HEK293 (cell line): Measurements from ENCODE around the gene PLEKHF1.

Experiments used
- CTCF ChIA-PET: fragments of 350-600 bp; formaldehyde crosslinking; extraction: SDS; loops from one replicate; lab custom pipeline; 2021; ENCODE audit warnings: antibody characterized with exemption; lab: Yijun Ruan, JAX
- POLR2A ChIA-PET: fragments of 300-600 bp; formaldehyde crosslinking; extraction: SDS; loops from one replicate; lab custom pipeline; 2020; ENCODE audit warnings: antibody characterized with exemption, inconsistent platforms; lab: Yijun Ruan, JAX
- H3K27ac ChIP-seq: fragments of 200-500 bp; sonication (Bioruptor generic); 2 replicates; pipeline ENCODE4 v1.5.1; 2014; ENCODE audit warnings: low read depth, low read length, control low read depth, inconsistent platforms; ENCODE audit errors: extremely low read depth
- H3K36me3 ChIP-seq, 2 experiments: fragments of 200-500 bp in 1 of 2; sonication (Bioruptor generic) in 1 of 2; 1 replicate in 1 of 2; 2 replicates in 1 of 2; pipeline ENCODE4 v1.5.1; 2014 to 2017; ENCODE audit warnings: inconsistent platforms in 2 of 2, low read length in 2 of 2; ENCODE audit not compliant: control insufficient read depth in 2 of 2, insufficient read depth in 1 of 2
- H3K4me1 ChIP-seq: fragments of 200-500 bp; sonication (Bioruptor generic); 2 replicates; pipeline ENCODE4 v1.5.1; 2014; ENCODE audit warnings: mild to moderate bottlenecking, low read length, inconsistent platforms; ENCODE audit not compliant: control insufficient read depth, insufficient read depth
- H3K4me3 ChIP-seq: 2 replicates; pipeline ENCODE4 v1.5.1; 2011; ENCODE audit warnings: low read depth, mild to moderate bottlenecking, control low read depth, low read length, moderate library complexity
- H3K9me3 ChIP-seq: fragments of 200-500 bp; sonication (Bioruptor generic); 2 replicates; pipeline ENCODE4 v1.5.1; 2014; ENCODE audit warnings: low read depth, low read length, inconsistent platforms; ENCODE audit not compliant: control insufficient read depth, insufficient read depth
- EGR2 ChIP-seq: fragments of 450-650 bp; formaldehyde crosslinking; IDR thresholded peaks from 2 replicates; pipeline ENCODE4 v1.5.1; 2016; ENCODE audit warnings: low read depth, missing biosample characterization, missing genetic modification characterization
- HOXD13 ChIP-seq: sonication (generic); formaldehyde crosslinking; IDR thresholded peaks from 2 replicates; pipeline ENCODE4 v1.8.0; 2022; ENCODE audit warnings: missing genetic modification reagents, borderline replicate concordance
- KLF7 ChIP-seq: fragments of 450-650 bp; formaldehyde crosslinking; IDR thresholded peaks from 2 replicates; pipeline ENCODE4 v1.5.1; 2016; ENCODE audit warnings: missing biosample characterization, missing genetic modification characterization, borderline replicate concordance
- MZF1 ChIP-seq: fragments of 450-650 bp; formaldehyde crosslinking; IDR thresholded peaks from 2 replicates; pipeline ENCODE4 v1.5.1; 2017; ENCODE audit warnings: missing biosample characterization, missing genetic modification characterization, borderline replicate concordance
- OSR2 ChIP-seq: fragments of 450-650 bp; formaldehyde crosslinking; IDR thresholded peaks from 2 replicates; pipeline ENCODE4 v1.5.1; 2016; ENCODE audit warnings: missing biosample characterization, missing genetic modification characterization
- PRDM1 ChIP-seq: fragments of 450-650 bp; formaldehyde crosslinking; IDR thresholded peaks from 2 replicates; pipeline ENCODE4; 2016; ENCODE audit warnings: missing biosample characterization, missing genetic modification characterization
- ZBTB48 ChIP-seq: fragments of 450-650 bp; formaldehyde crosslinking; IDR thresholded peaks from 2 replicates; pipeline ENCODE4 v1.5.1; 2016; ENCODE audit warnings: missing biosample characterization, missing genetic modification characterization
- ZFP69B ChIP-seq: fragments of 450-650 bp; formaldehyde crosslinking; IDR thresholded peaks from 2 replicates; pipeline ENCODE4 v1.5.1; 2016; ENCODE audit warnings: missing biosample characterization, missing genetic modification characterization
- ZNF112 ChIP-seq: fragments of 450-650 bp; formaldehyde crosslinking; IDR thresholded peaks from 2 replicates; pipeline ENCODE4 v1.5.0; 2017; ENCODE audit warnings: missing biosample characterization, missing genetic modification characterization
- ZNF121 ChIP-seq: fragments of 450-650 bp; formaldehyde crosslinking; IDR thresholded peaks from 2 replicates; pipeline ENCODE4 v1.5.1; 2016; ENCODE audit warnings: missing biosample characterization, missing genetic modification characterization
- ZNF138 ChIP-seq: fragments of 450-650 bp; formaldehyde crosslinking; IDR thresholded peaks from 2 replicates; pipeline ENCODE4 v1.5.1; 2016; ENCODE audit warnings: missing biosample characterization, missing genetic modification characterization, borderline replicate concordance
- ZNF16 ChIP-seq: fragments of 450-650 bp; formaldehyde crosslinking; IDR thresholded peaks from 2 replicates; pipeline ENCODE4 v1.5.1; 2016; ENCODE audit warnings: low read depth, missing biosample characterization, missing genetic modification characterization
- ZNF311 ChIP-seq: fragments of 450-650 bp; formaldehyde crosslinking; IDR thresholded peaks from 2 replicates; pipeline ENCODE4 v1.5.1; 2017; ENCODE audit warnings: missing biosample characterization, missing genetic modification characterization, borderline replicate concordance
- ZNF433 ChIP-seq: fragments of 450-650 bp; formaldehyde crosslinking; IDR thresholded peaks from 2 replicates; pipeline ENCODE4 v1.5.1; 2016; ENCODE audit warnings: missing biosample characterization, missing genetic modification characterization, low read depth
- ZNF510 ChIP-seq: fragments of 450-650 bp; formaldehyde crosslinking; IDR thresholded peaks from 2 replicates; pipeline ENCODE4 v1.5.1; 2018; ENCODE audit warnings: mild to moderate bottlenecking, missing genetic modification characterization, missing biosample characterization; ENCODE audit not compliant: insufficient replicate concordance
- ZNF561 ChIP-seq: fragments of 450-650 bp; IDR thresholded peaks from 2 replicates; pipeline ENCODE4 v1.5.1; 2018; ENCODE audit warnings: missing biosample characterization, missing genetic modification characterization, borderline replicate concordance
- ZNF621 ChIP-seq: fragments of 450-650 bp; formaldehyde crosslinking; IDR thresholded peaks from 2 replicates; pipeline ENCODE4 v1.5.1; 2017; ENCODE audit warnings: missing biosample characterization, missing genetic modification characterization
- ZNF76 ChIP-seq: fragments of 450-650 bp; formaldehyde crosslinking; IDR thresholded peaks from 2 replicates; pipeline ENCODE4; 2016; ENCODE audit warnings: low read depth, missing biosample characterization, missing genetic modification characterization, borderline replicate concordance
- ZXDB ChIP-seq: fragments of 450-650 bp; formaldehyde crosslinking; IDR thresholded peaks from 2 replicates; pipeline ENCODE4 v1.5.1; 2016; ENCODE audit warnings: missing biosample characterization, missing genetic modification characterization
- TF ChIP-seq, protein P1 (sequence below): fragments of 450-650 bp; formaldehyde crosslinking; IDR thresholded peaks from 2 replicates; pipeline ENCODE4 v1.5.1; 2017; ENCODE audit warnings: missing biosample characterization, missing genetic modification characterization
- TF ChIP-seq, protein P2 (sequence below): fragments of 450-650 bp; formaldehyde crosslinking; IDR thresholded peaks from 2 replicates; pipeline ENCODE4 v1.5.1; 2016; ENCODE audit warnings: missing biosample characterization, missing genetic modification characterization
- TF ChIP-seq, protein P3 (sequence below): fragments of 450-650 bp; formaldehyde crosslinking; IDR thresholded peaks from 2 replicates; pipeline ENCODE4 v1.5.1; 2017; ENCODE audit warnings: missing biosample characterization, missing genetic modification characterization
- TF ChIP-seq, protein P4 (sequence below): fragments of 450-650 bp; formaldehyde crosslinking; IDR thresholded peaks from 2 replicates; pipeline ENCODE4 v1.5.1; 2016; ENCODE audit warnings: missing biosample characterization, missing genetic modification characterization
- TF ChIP-seq, protein P5 (sequence below): fragments of 450-650 bp; formaldehyde crosslinking; IDR thresholded peaks from 2 replicates; pipeline ENCODE4 v1.5.1; 2016; ENCODE audit warnings: missing biosample characterization, missing genetic modification characterization
- TF ChIP-seq, protein P6 (sequence below): fragments of 450-650 bp; formaldehyde crosslinking; IDR thresholded peaks from 2 replicates; pipeline ENCODE4 v1.5.1; 2016; ENCODE audit warnings: missing biosample characterization, missing genetic modification characterization
- TF ChIP-seq, protein P7 (sequence below): fragments of 450-650 bp; formaldehyde crosslinking; IDR thresholded peaks from 2 replicates; pipeline ENCODE4 v1.5.1; 2016; ENCODE audit warnings: missing biosample characterization, missing genetic modification characterization

Gene PLEKHF1

DNA sequence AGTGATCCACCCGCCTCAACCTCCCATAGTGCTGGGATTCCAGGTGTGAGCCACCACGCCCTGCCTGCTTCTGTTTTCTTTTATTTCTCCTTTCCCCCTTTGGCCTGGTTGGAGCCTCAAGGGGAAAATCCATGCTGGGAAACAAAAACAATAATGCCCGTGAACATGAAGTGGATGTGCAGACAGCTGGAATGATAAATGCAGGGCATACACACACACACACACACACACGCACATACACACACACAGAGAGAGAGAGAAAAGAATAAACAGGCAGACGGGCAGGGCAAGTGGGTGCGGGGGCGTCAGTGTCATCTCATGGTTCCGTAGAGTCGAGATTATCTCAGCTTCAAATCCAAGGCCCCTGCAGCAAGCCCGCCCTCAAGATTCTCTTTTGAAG is 4.4 kb upstream of the PLEKHF1 start (continued):
- TF ChIP-seq, protein P1, sequence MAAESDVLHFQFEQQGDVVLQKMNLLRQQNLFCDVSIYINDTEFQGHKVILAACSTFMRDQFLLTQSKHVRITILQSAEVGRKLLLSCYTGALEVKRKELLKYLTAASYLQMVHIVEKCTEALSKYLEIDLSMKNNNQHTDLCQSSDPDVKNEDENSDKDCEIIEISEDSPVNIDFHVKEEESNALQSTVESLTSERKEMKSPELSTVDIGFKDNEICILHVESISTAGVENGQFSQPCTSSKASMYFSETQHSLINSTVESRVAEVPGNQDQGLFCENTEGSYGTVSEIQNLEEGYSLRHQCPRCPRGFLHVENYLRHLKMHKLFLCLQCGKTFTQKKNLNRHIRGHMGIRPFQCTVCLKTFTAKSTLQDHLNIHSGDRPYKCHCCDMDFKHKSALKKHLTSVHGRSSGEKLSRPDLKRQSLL: no peak
- no peak for TF ChIP-seq ZNF121 (tag by site-specific recombination)
- peak; percentile 93 for TF ChIP-seq EGR2
- TF ChIP-seq, protein P2, sequence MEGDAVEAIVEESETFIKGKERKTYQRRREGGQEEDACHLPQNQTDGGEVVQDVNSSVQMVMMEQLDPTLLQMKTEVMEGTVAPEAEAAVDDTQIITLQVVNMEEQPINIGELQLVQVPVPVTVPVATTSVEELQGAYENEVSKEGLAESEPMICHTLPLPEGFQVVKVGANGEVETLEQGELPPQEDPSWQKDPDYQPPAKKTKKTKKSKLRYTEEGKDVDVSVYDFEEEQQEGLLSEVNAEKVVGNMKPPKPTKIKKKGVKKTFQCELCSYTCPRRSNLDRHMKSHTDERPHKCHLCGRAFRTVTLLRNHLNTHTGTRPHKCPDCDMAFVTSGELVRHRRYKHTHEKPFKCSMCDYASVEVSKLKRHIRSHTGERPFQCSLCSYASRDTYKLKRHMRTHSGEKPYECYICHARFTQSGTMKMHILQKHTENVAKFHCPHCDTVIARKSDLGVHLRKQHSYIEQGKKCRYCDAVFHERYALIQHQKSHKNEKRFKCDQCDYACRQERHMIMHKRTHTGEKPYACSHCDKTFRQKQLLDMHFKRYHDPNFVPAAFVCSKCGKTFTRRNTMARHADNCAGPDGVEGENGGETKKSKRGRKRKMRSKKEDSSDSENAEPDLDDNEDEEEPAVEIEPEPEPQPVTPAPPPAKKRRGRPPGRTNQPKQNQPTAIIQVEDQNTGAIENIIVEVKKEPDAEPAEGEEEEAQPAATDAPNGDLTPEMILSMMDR (tag by site-specific recombination): no peak
- TF ChIP-seq, protein P3, sequence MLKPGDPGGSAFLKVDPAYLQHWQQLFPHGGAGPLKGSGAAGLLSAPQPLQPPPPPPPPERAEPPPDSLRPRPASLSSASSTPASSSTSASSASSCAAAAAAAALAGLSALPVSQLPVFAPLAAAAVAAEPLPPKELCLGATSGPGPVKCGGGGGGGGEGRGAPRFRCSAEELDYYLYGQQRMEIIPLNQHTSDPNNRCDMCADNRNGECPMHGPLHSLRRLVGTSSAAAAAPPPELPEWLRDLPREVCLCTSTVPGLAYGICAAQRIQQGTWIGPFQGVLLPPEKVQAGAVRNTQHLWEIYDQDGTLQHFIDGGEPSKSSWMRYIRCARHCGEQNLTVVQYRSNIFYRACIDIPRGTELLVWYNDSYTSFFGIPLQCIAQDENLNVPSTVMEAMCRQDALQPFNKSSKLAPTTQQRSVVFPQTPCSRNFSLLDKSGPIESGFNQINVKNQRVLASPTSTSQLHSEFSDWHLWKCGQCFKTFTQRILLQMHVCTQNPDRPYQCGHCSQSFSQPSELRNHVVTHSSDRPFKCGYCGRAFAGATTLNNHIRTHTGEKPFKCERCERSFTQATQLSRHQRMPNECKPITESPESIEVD (tag by site-specific recombination): no peak
- TF ChIP-seq, protein P4, sequence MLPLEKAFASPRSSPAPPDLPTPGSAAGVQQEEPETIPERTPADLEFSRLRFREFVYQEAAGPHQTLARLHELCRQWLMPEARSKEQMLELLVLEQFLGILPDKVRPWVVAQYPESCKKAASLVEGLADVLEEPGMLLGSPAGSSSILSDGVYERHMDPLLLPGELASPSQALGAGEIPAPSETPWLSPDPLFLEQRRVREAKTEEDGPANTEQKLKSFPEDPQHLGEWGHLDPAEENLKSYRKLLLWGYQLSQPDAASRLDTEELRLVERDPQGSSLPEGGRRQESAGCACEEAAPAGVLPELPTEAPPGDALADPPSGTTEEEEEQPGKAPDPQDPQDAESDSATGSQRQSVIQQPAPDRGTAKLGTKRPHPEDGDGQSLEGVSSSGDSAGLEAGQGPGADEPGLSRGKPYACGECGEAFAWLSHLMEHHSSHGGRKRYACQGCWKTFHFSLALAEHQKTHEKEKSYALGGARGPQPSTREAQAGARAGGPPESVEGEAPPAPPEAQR (tag by site-specific recombination): no peak
- TF ChIP-seq ZNF112 (tag by site-specific recombination): no peak
- TF ChIP-seq, protein P5, sequence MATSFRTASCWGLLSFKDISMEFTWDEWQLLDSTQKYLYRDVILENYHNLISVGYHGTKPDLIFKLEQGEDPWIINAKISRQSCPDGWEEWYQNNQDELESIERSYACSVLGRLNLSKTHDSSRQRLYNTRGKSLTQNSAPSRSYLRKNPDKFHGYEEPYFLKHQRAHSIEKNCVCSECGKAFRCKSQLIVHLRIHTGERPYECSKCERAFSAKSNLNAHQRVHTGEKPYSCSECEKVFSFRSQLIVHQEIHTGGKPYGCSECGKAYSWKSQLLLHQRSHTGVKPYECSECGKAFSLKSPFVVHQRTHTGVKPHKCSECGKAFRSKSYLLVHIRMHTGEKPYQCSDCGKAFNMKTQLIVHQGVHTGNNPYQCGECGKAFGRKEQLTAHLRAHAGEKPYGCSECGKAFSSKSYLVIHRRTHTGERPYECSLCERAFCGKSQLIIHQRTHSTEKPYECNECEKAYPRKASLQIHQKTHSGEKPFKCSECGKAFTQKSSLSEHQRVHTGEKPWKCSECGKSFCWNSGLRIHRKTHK: no peak
- peak; percentile 60; the same call in 1 of the 2 replicates for TF ChIP-seq KLF7 (tag by site-specific recombination)
- TF ChIP-seq ZNF561 (tag by site-specific recombination): no peak
- TF ChIP-seq ZFP69B (tag by site-specific recombination): no peak
- TF ChIP-seq, all 188 proteins: peak for 11

DNA sequence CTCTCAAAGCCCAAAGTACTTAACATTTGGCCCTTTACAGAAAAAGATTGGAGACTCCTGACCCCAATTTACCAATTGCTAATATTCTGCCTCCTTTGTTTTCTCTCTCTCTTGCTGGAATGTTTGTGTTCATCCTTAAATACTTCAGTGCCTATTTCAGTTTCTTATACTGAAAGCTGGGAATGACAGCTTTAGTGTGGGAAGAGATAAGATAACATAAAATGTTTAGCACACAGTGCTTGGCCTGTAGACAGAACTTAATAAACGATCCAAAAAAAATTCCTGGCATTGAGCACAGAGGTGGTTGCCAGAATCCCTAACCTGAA is 3.0 kb upstream of the PLEKHF1 start:
- peak overlapping the region; percentile 1; the same call in 1 of the 2 replicates for H3K27ac ChIP-seq
- ChIA-PET POLR2A (interaction anchor here (1.4 to 2.6 kb wide), 6 partner anchors 10 to 56 kb away, joined by 3 to 17 read pairs (median 9); partner anchors contain the start of genes C19orf12 and POP4), CTCF (interaction anchor here (0.6 to 11.0 kb wide), 10 partner anchors 10 to 559 kb away, joined by 3 to 105 read pairs (median 3); partner anchors contain the start of gene POP4)
- H3K4me3 ChIP-seq: no peak overlapping the region
- H3K36me3 ChIP-seq: no peaks in the 10 kb centered on the region
- no peaks in the 10 kb centered on the region for H3K9me3 ChIP-seq
- H3K4me1 ChIP-seq: peaks cover 44% of the 10 kb centered on the region
- TF ChIP-seq ZBTB48 (tag by site-specific recombination): no peak
- TF ChIP-seq HOXD13 (CRISPR knock-in tag): no peak
- TF ChIP-seq ZNF76: no peak
- no peak; the same call in 1 of the 2 replicates for TF ChIP-seq OSR2
- TF ChIP-seq ZNF138 (tag by site-specific recombination): no peak
- TF ChIP-seq, protein P6, sequence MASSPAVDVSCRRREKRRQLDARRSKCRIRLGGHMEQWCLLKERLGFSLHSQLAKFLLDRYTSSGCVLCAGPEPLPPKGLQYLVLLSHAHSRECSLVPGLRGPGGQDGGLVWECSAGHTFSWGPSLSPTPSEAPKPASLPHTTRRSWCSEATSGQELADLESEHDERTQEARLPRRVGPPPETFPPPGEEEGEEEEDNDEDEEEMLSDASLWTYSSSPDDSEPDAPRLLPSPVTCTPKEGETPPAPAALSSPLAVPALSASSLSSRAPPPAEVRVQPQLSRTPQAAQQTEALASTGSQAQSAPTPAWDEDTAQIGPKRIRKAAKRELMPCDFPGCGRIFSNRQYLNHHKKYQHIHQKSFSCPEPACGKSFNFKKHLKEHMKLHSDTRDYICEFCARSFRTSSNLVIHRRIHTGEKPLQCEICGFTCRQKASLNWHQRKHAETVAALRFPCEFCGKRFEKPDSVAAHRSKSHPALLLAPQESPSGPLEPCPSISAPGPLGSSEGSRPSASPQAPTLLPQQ (tag by site-specific recombination): no peak
- TF ChIP-seq, protein P7, sequence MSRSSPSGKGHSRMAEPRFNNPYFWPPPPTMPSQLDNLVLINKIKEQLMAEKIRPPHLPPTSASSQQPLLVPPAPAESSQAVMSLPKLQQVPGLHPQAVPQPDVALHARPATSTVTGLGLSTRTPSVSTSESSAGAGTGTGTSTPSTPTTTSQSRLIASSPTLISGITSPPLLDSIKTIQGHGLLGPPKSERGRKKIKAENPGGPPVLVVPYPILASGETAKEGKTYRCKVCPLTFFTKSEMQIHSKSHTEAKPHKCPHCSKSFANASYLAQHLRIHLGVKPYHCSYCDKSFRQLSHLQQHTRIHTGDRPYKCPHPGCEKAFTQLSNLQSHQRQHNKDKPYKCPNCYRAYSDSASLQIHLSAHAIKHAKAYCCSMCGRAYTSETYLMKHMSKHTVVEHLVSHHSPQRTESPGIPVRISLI (tag by site-specific recombination): no peak
- no peak for TF ChIP-seq ZNF621
- TF ChIP-seq ZNF311 (tag by site-specific recombination): no peak
- TF ChIP-seq ZNF510 (tag by site-specific recombination): no peak
- TF ChIP-seq MZF1: 0 out of 2 replicates have a peak, but pooled peaks have one; percentile 16
- peak; percentile 42; the same call in 1 of the 2 replicates for TF ChIP-seq ZNF561 (tag by site-specific recombination)
- no peak for TF ChIP-seq ZNF16 (tag by site-specific recombination)
- no peak for TF ChIP-seq ZNF433
- TF ChIP-seq ZXDB: peak; percentile 73
- no peak for TF ChIP-seq PRDM1
